WTC11 (cell line): Measurements from ENCODE around the gene NHS. TPM values are rescaled to one million over a fixed set of nuclear protein-coding genes. Genes with fewer than 3 reads are reported as not detected.

ENCODE experiments used
- ATAC-seq: fragments of 200-7000 bp; cut with Tn5 transposase; 2 replicates; pipeline ENCODE4 v1.10.0; 2021; ENCODE audit warnings: mild to moderate bottlenecking, moderate library complexity
- CTCF ChIA-PET: fragments of 300-600 bp; sonication (Branson Sonifier 250); formaldehyde crosslinking; loops from one replicate; lab custom pipeline; 2021; ENCODE audit warnings: antibody characterized with exemption; lab: Charles Lee
- POLR2A ChIA-PET: fragments of 350-600 bp; sonication (Branson Sonifier 250); formaldehyde crosslinking; loops from one replicate; lab custom pipeline; 2021; ENCODE audit warnings: antibody characterized with exemption; lab: Charles Lee
- DNase-seq: peaks from one replicate; pipeline ENCODE4 v3.0.0; 2021; ENCODE audit warnings: low spot score
- H3K27ac Mint-ChIP-seq: 2 replicates; pipeline ENCODE4 v1.8.0; 2021; ENCODE audit warnings: mixed read lengths
- H3K27me3 Mint-ChIP-seq: 2 replicates; pipeline ENCODE4 v1.8.0; 2021; ENCODE audit warnings: low read depth, mild to moderate bottlenecking, moderate library complexity, mixed read lengths
- H3K36me3 Mint-ChIP-seq: 2 replicates; pipeline ENCODE4 v1.8.0; 2021; ENCODE audit warnings: mixed read lengths
- H3K4me1 Mint-ChIP-seq: 2 replicates; pipeline ENCODE4 v1.8.0; 2022; ENCODE audit warnings: mixed read lengths
- H3K4me3 Mint-ChIP-seq: 2 replicates; pipeline ENCODE4 v1.8.0; 2021; ENCODE audit warnings: mild to moderate bottlenecking, moderate library complexity, mixed read lengths
- H3K9me3 Mint-ChIP-seq: 2 replicates; pipeline ENCODE4 v1.8.0; 2021; ENCODE audit warnings: mixed read lengths
- AFF4 ChIP-seq: sonication (generic); formaldehyde crosslinking; IDR thresholded peaks from 2 replicates; pipeline ENCODE4 v1.8.1; 2023; ENCODE audit warnings: mild to moderate bottlenecking, missing genetic modification reagents, borderline replicate concordance
- ARID4B ChIP-seq: sonication (generic); formaldehyde crosslinking; IDR thresholded peaks from 2 replicates; pipeline ENCODE4 v1.8.0; 2023; ENCODE audit warnings: missing genetic modification reagents, mild to moderate bottlenecking, borderline replicate concordance
- CDX4 ChIP-seq: fragments of 250-450 bp; sonication (Bioruptor Pico); IDR thresholded peaks from 2 replicates; pipeline ENCODE4 v1.9.0; 2021; ENCODE audit warnings: moderate library complexity, mild to moderate bottlenecking, inconsistent platforms, borderline replicate concordance
- CTCF ChIP-seq: fragments of 200-600 bp; IDR thresholded peaks from 2 replicates; pipeline ENCODE4 v1.8.0; 2022; ENCODE audit warnings: antibody characterized with exemption
- HMGXB4 ChIP-seq: sonication (generic); formaldehyde crosslinking; IDR thresholded peaks from 2 replicates; pipeline ENCODE4 v1.8.1; 2023; ENCODE audit warnings: mild to moderate bottlenecking, moderate library complexity, missing genetic modification reagents
- IRF2 ChIP-seq: sonication (generic); formaldehyde crosslinking; IDR thresholded peaks from 2 replicates; pipeline ENCODE4 v1.8.0; 2022; ENCODE audit warnings: low read depth, missing genetic modification reagents, borderline replicate concordance
- JAZF1 ChIP-seq: fragments of 250-450 bp; sonication (Bioruptor Pico); IDR thresholded peaks from 2 replicates; pipeline ENCODE4 v1.9.0; 2021; ENCODE audit warnings: moderate library complexity, mild to moderate bottlenecking, inconsistent platforms
- NFYB ChIP-seq: sonication (generic); formaldehyde crosslinking; conservative IDR thresholded peaks from 2 replicates; pipeline ENCODE4 v1.8.0; 2022; ENCODE audit warnings: low read depth, missing genetic modification reagents
- NR3C1 ChIP-seq: sonication (generic); formaldehyde crosslinking; conservative IDR thresholded peaks from 2 replicates; pipeline ENCODE4 v1.8.1; 2023; ENCODE audit warnings: low read depth, mild to moderate bottlenecking, missing genetic modification reagents
- ZBTB43 ChIP-seq: sonication (generic); formaldehyde crosslinking; IDR thresholded peaks from 2 replicates; pipeline ENCODE4 v1.8.1; 2023; ENCODE audit warnings: mild to moderate bottlenecking, missing genetic modification reagents
- ZNF121 ChIP-seq: sonication (generic); formaldehyde crosslinking; IDR thresholded peaks from 2 replicates; pipeline ENCODE4 v1.8.0; 2023; ENCODE audit warnings: missing genetic modification reagents
- ZNF263 ChIP-seq: sonication (generic); formaldehyde crosslinking; IDR thresholded peaks from 2 replicates; pipeline ENCODE4 v1.8.1; 2022; ENCODE audit warnings: low read depth, mild to moderate bottlenecking, moderate library complexity, missing genetic modification reagents
- ZNF416 ChIP-seq: fragments of 250-450 bp; sonication (Bioruptor Pico); IDR thresholded peaks from 2 replicates; pipeline ENCODE4 v1.9.0; 2021; ENCODE audit warnings: mild to moderate bottlenecking, inconsistent platforms
- ZNF532 ChIP-seq: fragments of 250-450 bp; sonication (Bioruptor Pico); IDR thresholded peaks from 2 replicates; pipeline ENCODE4 v1.9.0; 2021; ENCODE audit warnings: mild to moderate bottlenecking, borderline replicate concordance
- ZSCAN18 ChIP-seq: fragments of 250-450 bp; sonication (Bioruptor Pico); IDR thresholded peaks from 2 replicates; pipeline ENCODE4 v2.1.2; 2022; ENCODE audit warnings: mild to moderate bottlenecking, moderate library complexity
- total RNA-seq: library from RNA; stranded (reverse); gene quantifications from 3 replicates; pipeline ENCODE4 v1.2.3, GENCODE V29; 2021

NHS gene
- total RNA-seq, 1 experiment from 2014 or later, result 5.8 TPM

- TF ChIP-seq ZNF416 (no peak), JAZF1 (no peak), CTCF (no peak)
Measured at GRCh38 chrX:17719711-17720110, 344.7 kb downstream of the NHS start (continued).

- Mint-ChIP-seq H3K4me3 (no peak overlapping the region), H3K9me3 (no peaks in the 10 kb centered on the region), H3K4me1 (peaks cover 28% of the 10 kb centered on the region), H3K27ac (no peak overlapping the region), H3K27me3 (peaks cover 47% of the 10 kb centered on the region), H3K36me3 (no peaks in the 10 kb centered on the region)
- ATAC-seq (no peak), DNase-seq (no peak)
- ChIA-PET CTCF (no interaction called here), POLR2A (no interaction called here)
- TF ChIP-seq NFYB (CRISPR knock-in tag), result no peak
- TF ChIP-seq CDX4 (CRISPR knock-in tag), result no peak
- TF ChIP-seq ZNF532, result no peak
- TF ChIP-seq IRF2, result no peak
- TF ChIP-seq HMGXB4, result no peak
- TF ChIP-seq AFF4 (CRISPR knock-in tag), result no peak
- no peak for TF ChIP-seq ZSCAN18 (CRISPR knock-in tag)
- no peak for TF ChIP-seq NR3C1 (CRISPR knock-in tag)
- TF ChIP-seq ARID4B (CRISPR knock-in tag), result no peak
- no peak for TF ChIP-seq ZNF263
- TF ChIP-seq ZBTB43 (CRISPR knock-in tag), result no peak
- no peak for TF ChIP-seq ZNF121 (CRISPR knock-in tag)
Measured at GRCh38 chrX:17721715-17722114, 346.7 kb downstream of the NHS start.
